ENCODE results near the gene CRYBG3. TPM values are rescaled to one million over a fixed set of nuclear protein-coding genes. Genes with fewer than 3 reads are reported as not detected.
"Not testable (repeated sequence)": the region's sequence is repeated elsewhere in the genome, so short reads cannot be mapped to it uniquely, and the experiment has no call there.

Gene CRYBG3
- polyA plus RNA-seq, 1 donor (not counting 4 experiments of a cell fraction or from before 2014, with no cell fraction given), result 6.9 TPM

GRCh38 chr3:97831140-97831539 is 9.3 kb downstream of the CRYBG3 start:
- H3K36me3 ChIP-seq (ENCODE audit: control insufficient read depth in 2 of 2, extremely low read depth in 1 of 2, insufficient read depth in 2 of 2, low read length in 2 of 2), result no peaks in the 10 kb centered on the region
- dilution Hi-C loops (cut with MboI; ENCODE audit: extremely low pct_ligation_motif_present, low sequenced_read_pairs), result no loop called here
- H3K79me2 ChIP-seq (ENCODE audit: control insufficient read depth, insufficient read depth, low read length), result peaks cover 3% of the 10 kb centered on the region
- no peaks in the 10 kb centered on the region for H4K20me1 ChIP-seq (ENCODE audit: control insufficient read depth, extremely low read depth, insufficient read depth, low read length)
- DNase-seq (ENCODE audit: low read depth, low spot score), result no peak
- H3K4me3 ChIP-seq (ENCODE audit: control insufficient read depth in 2 of 3, extremely low read depth in 1 of 3, insufficient read depth in 2 of 3, low read depth in 1 of 3, low read length in 3 of 3), result no peak overlapping the region
- no peaks in the 10 kb centered on the region for H3K9me3 ChIP-seq (ENCODE audit: control insufficient read depth, low read depth, low read length)
- H3K27ac ChIP-seq (ENCODE audit: control insufficient read depth, insufficient read depth, low read length), result no peak overlapping the region
- H3K9ac ChIP-seq (ENCODE audit: control insufficient read depth, extremely low read depth, insufficient read depth, low read length), result no peak overlapping the region
- H3K9me1 ChIP-seq (ENCODE audit: control insufficient read depth, extremely low read depth, insufficient read depth, low read length), result no peaks in the 10 kb centered on the region
- H3K4me1 ChIP-seq (ENCODE audit: control insufficient read depth, extremely low read depth, insufficient read depth, low read length), result peaks cover 5% of the 10 kb centered on the region
- TF ChIP-seq CTCF (optimal IDR thresholded peaks at IDR 0.05 in 1 of 3, IDR thresholded peaks at IDR 0.05 in 1 of 3, conservative IDR thresholded peaks at IDR 0.05 in 1 of 3; ENCODE audit: extremely low read depth in 1 of 3, insufficient read depth in 2 of 3, low read length in 3 of 3), result no peak
- TF ChIP-seq EZH2 (IDR thresholded peaks at IDR 0.05; ENCODE audit: low read length), result no peak
- no peak overlapping the region for H2AFZ ChIP-seq (ENCODE audit: control insufficient read depth, low read length)
- no peak for FAIRE-seq
- H3K4me2 ChIP-seq (ENCODE audit: control insufficient read depth, extremely low read depth, insufficient read depth, low read depth, low read length), result no peak overlapping the region
- no peaks in the 10 kb centered on the region for H3K27me3 ChIP-seq (ENCODE audit: control insufficient read depth, extremely low read depth, insufficient read depth, low read length)

GRCh38 chr3:97833184-97833583 is 11.4 kb downstream of the CRYBG3 start:
- H3K27me3 ChIP-seq (ENCODE audit: control insufficient read depth, extremely low read depth, insufficient read depth, low read length); H3K4me1 ChIP-seq (ENCODE audit: control insufficient read depth, extremely low read depth, insufficient read depth, low read length); H3K4me2 ChIP-seq (ENCODE audit: control insufficient read depth, extremely low read depth, insufficient read depth, low read depth, low read length); H3K79me2 ChIP-seq (ENCODE audit: control insufficient read depth, insufficient read depth, low read length); H2AFZ ChIP-seq (ENCODE audit: control insufficient read depth, low read length); H3K9ac ChIP-seq (ENCODE audit: control insufficient read depth, extremely low read depth, insufficient read depth, low read length); H3K9me3 ChIP-seq (ENCODE audit: control insufficient read depth, low read depth, low read length); H3K27ac ChIP-seq (ENCODE audit: control insufficient read depth, insufficient read depth, low read length); H3K4me3 ChIP-seq (ENCODE audit: control insufficient read depth in 2 of 3, extremely low read depth in 1 of 3, insufficient read depth in 2 of 3, low read depth in 1 of 3, low read length in 3 of 3); FAIRE-seq; DNase-seq (ENCODE audit: low read depth, low spot score); dilution Hi-C loops (cut with MboI; ENCODE audit: extremely low pct_ligation_motif_present, low sequenced_read_pairs); H3K36me3 ChIP-seq (ENCODE audit: control insufficient read depth in 2 of 2, extremely low read depth in 1 of 2, insufficient read depth in 2 of 2, low read length in 2 of 2); H3K9me1 ChIP-seq (ENCODE audit: control insufficient read depth, extremely low read depth, insufficient read depth, low read length); H4K20me1 ChIP-seq (ENCODE audit: control insufficient read depth, extremely low read depth, insufficient read depth, low read length): not testable (repeated sequence)

GRCh38 chr3:97835761-97836160 is 13.9 kb downstream of the CRYBG3 start:
- Histone ChIP-seq H3K4me3 (ENCODE audit: control insufficient read depth in 2 of 3, extremely low read depth in 1 of 3, insufficient read depth in 2 of 3, low read depth in 1 of 3, low read length in 3 of 3) (no peak overlapping the region), H3K27ac (ENCODE audit: control insufficient read depth, insufficient read depth, low read length) (no peak overlapping the region), H4K20me1 (ENCODE audit: control insufficient read depth, extremely low read depth, insufficient read depth, low read length) (no peaks in the 10 kb centered on the region), H3K4me2 (ENCODE audit: control insufficient read depth, extremely low read depth, insufficient read depth, low read depth, low read length) (no peak overlapping the region), H3K4me1 (ENCODE audit: control insufficient read depth, extremely low read depth, insufficient read depth, low read length) (peaks cover 5% of the 10 kb centered on the region), H3K9me1 (ENCODE audit: control insufficient read depth, extremely low read depth, insufficient read depth, low read length) (no peaks in the 10 kb centered on the region), H3K27me3 (ENCODE audit: control insufficient read depth, extremely low read depth, insufficient read depth, low read length) (no peaks in the 10 kb centered on the region), H3K9me3 (ENCODE audit: control insufficient read depth, low read depth, low read length) (no peaks in the 10 kb centered on the region), H2AFZ (ENCODE audit: control insufficient read depth, low read length) (no peak overlapping the region), H3K36me3 (ENCODE audit: control insufficient read depth in 2 of 2, extremely low read depth in 1 of 2, insufficient read depth in 2 of 2, low read length in 2 of 2) (no peaks in the 10 kb centered on the region), H3K9ac (ENCODE audit: control insufficient read depth, extremely low read depth, insufficient read depth, low read length) (no peak overlapping the region), H3K79me2 (ENCODE audit: control insufficient read depth, insufficient read depth, low read length) (peaks cover 2% of the 10 kb centered on the region)
- TF ChIP-seq EZH2 (IDR thresholded peaks at IDR 0.05; ENCODE audit: low read length), result no peak
- no peak for TF ChIP-seq CTCF (optimal IDR thresholded peaks at IDR 0.05 in 1 of 3, IDR thresholded peaks at IDR 0.05 in 1 of 3, conservative IDR thresholded peaks at IDR 0.05 in 1 of 3; ENCODE audit: extremely low read depth in 1 of 3, insufficient read depth in 2 of 3, low read length in 3 of 3)
- FAIRE-seq (peak; percentile 17), DNase-seq (ENCODE audit: low read depth, low spot score) (no peak)
- dilution Hi-C loops (cut with MboI; ENCODE audit: extremely low pct_ligation_motif_present, low sequenced_read_pairs), result no loop called here
